ENCODE measurements around the gene DAB1.

DAB1 gene

DNA sequence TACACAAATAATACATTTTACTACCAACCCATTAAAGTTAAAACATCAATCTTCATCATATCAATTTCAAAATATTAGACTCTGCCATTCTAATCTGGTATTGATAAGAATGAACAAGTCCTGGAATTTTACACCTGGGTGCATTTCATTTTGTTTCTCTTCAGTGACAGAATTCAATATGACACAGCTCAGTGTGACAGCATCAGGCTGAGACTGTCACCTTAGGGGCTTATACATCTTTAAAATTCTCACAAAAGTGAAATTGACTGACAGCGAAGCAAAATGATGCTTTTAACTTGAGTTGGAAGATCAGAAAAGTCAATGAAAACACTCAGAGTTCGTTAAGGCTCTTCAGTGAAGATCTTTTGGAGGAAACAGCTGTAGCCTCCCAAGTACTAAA, 213.0 kb downstream of the DAB1 start:
- DNase-seq: no peak

DNA sequence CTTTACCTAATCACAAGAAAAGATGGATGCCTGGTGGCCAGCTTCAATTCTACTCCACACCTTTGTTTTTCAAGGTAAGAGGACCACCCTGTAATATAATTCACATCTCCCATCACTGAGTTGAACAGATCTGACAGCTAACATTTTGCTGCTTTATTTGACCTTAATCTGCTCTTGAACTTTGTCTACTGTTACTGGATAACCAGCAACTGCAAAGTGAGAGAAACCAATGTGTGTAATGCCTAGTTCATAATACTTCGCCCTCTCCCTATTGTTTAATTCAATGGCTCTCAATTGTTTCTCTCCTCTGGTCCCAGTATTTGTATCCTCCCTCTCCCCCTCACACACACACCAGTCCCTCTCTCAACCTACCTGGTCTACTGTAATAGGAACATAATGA, 214.4 kb downstream of the DAB1 start:
- DNase-seq: no peak

DNA sequence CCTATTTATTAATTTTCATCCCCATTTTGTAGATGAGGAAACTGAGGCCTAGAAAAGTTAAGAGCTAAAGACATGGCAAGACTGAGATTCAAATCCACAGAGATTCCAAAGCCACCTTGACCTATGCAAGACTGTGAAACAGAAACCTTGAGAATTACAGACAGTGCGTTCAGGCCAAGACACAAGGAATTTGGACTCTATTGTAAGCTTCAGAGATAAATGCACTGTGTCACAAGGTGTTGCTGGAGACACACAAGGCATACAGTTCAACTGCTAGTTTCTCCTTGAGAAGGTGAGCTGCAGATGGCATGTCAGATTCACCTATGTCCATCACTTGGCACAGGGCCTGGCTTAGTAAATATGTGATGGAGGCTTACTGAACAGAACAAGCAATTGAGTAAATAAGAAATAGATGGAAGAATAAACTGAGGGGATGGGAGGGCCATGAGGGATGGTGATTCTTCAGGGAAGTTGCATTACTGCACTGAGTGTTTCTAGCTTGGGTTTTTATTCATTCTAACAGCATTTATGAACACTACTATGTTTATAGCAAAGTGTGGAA, 215.0 kb downstream of the DAB1 start:
- no peak for DNase-seq

DNA sequence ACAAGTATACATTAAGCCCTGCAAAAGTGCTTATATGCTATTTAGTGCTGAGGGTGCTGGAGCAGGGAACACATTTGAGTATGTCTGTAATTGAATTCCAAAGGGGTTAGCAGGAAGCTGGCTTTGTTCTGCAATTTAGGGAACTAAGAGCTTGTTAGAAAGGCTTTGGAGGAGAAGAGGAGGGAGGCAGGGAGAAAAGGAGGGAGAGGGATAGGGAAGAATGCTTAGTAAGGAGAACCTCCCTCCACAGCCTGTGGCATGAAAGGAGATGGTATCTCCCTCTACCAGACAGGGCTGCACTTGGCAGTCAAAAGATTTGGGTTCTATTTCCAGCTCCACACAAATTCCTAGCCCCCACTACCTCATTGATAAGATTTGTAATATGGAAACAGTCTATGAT, 217.8 kb downstream of the DAB1 start:
- no peak for DNase-seq

DNA sequence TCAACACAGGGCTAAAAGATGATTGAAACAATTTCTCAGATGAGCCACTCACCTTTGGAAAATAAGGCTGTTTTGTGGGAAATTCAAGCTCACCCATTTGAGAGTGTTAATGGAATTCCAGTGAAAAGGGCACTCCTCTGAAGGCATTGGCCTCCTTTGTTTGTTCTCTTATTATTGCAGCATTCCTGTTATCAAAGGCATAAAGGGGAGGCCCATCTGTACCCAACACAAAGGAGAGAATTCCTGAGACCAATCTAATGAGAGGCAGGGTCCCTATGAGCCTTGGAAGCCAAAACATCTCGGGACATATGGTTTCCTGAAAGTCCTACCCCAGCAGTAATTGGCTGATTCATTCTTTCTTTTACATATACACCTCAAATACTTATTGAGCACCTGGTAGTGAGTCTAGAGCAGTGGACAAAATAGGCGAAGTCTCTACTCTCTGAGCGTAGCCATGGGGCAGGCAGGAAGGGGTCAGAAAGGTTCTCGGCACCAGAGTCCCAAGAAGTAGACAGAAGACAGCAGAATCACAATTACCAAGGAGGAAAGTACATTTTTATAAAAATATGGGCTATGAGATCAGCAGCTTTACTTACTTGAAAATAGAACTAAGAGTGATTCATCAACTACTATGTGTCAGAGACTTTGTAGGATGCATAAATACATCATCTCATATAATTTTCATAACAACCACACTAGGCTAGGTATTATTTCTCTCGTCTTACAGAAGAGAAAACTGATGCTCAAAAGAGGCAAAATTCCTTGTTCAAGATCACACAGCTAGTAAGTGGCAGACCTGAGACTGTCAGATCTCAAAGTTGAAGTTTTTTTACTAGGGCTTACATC, 218.7 kb downstream of the DAB1 start:
- no peak for DNase-seq

DNA sequence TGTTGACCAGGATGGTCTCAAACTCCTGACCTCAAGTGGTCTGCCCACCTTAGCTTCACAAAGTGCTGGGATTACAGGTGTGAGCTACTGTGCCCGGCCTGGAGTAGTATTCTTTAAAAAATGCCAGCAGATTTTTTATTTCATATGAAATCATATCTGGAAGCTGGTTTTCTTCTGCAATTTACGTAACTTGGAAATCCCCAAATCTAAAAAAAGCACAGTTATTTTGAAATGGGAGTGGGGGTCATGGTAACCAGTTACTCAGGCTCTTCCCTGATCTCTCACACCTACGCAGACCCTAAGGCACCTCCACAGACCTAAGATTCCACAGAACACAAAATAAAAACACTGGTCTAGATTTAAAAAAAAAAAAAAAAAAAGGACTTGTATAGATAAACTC, 219.8 kb downstream of the DAB1 start:
- no peak for DNase-seq

DNA sequence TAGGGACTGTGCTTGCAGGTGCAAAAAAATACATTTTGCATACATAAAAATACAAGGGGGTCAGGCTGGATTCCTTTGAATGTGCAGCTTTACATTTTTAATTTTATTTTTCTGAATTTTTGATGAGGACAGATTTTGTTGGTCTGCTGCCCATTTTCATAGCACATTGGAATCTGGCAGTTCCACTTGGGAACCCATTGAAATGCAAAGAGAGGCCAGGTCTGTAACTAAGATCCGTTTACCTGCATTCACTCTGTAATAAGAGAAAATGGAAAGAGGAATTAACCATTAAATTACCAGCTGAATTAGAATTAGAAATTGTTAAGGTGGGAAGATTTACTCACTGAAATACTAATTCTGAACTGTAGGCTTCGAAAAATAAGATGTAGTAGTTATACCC, 221.6 kb downstream of the DAB1 start:
- DNase-seq: no peak

DNA sequence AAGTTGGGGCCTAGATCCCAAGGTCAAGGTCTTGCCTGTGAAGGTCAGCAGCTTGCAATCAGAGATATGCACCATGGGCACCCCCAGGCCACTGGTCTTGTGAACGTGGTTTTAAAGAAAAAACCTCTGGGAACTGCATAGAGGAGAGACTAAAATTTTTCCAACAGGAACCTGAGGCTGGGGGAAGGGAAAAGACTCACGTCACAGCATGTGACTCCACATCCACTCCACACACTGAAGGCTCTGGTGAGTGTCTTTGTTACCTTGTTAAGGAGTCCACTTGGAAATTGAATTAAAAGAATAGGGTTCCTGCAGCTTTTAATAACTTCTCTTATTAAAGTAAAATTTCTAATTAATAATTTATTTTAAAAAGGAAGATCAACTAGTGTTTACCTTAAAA, 224.9 kb downstream of the DAB1 start:
- DNase-seq: no peak

DNA sequence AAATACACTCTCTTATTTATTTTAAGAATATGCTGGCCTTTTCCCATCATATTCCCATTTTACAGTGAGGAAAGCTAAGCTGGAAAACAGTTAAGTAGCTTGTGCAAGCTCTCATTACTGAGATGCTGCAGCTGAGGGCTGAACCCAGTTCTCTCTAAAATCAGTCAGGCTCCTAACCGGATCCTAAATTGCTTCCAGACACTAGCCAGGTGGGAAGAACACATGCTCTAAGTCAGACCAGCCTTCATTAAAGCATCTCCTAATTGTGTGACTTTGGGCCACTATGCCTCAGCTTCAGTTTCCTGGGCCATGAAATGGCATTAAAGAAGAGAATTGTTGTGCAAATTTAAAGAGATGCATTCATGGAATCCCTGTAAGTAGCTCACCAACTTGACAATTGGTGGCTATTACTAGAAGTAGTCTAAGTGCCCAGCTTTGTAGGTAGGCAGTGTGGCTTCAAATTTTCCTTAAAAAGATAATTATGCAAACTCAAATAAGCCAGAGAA, 228.4 kb downstream of the DAB1 start:
- DNase-seq: no peak

DNA sequence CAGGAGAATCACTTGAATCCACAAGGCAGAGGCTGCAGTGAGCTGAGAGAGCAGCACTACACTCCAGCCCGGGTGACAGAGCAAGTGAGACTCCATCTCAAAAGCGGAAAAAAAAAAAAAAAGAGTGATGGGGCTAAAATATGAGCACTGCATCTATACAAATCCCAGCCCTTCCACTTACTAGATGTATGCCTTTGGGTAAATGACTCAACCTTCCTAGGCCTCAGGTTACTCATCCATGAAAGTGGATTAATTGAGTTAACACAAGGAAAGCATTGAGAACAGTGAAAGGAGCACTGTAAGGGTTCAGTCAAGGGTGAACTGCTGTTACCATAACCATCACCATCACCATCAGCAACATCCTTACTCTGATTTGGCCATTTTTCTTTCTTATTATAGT, 231.6 kb downstream of the DAB1 start:
- DNase-seq: no peak

DNA sequence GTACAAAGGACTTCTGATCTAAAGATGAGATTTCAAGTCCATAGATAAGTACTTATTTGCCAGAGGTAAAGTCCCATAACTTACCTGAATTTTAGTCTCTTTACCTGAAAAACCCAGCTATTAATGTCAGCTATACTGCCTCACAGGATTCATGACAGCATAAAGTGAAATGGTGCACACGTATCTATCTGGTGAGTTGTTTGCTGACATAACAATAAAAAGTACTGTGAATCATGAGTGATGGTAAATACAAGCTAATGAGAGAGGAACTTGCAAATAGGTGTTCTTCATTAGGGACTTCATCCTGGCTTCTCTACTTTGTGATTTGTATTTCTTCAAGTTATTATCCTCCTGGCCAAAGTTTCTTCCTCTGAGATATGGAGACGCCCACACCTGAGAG, 233.0 kb downstream of the DAB1 start:
- no peak for DNase-seq

DNA sequence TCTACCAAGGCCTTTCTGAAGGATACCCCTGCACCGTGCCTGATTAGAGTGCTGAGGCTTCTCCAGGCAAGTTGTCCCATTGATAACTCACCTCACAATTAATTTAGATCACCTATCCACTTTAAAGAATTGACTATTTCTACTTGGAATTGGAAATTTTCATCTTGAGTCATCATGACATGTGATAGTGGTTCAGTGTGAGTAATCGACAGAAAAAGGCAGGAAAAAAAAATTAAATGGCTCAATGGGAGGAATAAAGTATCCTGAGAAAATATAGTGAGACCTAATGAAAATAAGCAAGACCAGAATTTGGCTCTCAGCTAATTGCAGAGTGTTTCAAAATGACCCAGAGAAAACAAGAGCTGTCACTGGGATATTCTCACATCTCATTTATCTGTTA, 235.7 kb downstream of the DAB1 start:
- no peak for DNase-seq

DNA sequence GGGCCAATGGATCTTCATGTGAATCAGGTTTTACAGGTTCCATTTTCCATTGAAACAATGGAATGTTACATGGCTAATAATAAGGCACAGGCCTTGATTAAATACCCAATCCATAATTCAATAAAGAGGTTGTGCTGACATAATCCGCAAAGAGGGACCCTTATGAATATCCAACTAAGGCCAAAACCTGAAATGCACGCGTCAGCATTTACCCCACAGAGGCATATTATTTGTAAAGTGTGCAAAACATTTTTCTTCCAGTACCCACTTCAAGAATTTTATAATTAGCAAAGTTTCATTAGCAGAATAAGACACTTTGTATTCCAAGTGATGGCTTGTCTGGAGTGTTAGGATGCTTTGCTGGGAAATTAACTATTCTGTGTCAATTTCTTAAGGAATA, 237.4 kb downstream of the DAB1 start:
- DNase-seq: no peak

DNA sequence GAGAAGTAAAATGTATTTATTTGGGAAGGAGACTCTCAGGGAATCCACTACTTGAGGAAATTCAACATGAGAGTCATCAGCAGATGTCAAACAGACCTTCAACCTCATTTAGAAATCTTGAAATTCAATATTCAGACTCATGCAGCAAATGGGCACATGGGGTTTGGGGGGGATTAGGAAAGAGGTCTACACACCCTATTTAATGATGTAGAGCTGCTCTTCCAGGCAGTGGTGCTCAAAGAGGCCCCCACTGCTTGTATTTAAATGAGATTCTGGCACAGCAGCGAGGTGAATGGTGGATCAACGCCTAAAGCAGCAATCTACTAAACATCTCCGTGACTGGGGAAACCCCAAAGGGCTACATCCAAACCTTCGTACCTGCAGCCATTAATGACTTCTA, 244.9 kb downstream of the DAB1 start:
- no peak for DNase-seq

DNA sequence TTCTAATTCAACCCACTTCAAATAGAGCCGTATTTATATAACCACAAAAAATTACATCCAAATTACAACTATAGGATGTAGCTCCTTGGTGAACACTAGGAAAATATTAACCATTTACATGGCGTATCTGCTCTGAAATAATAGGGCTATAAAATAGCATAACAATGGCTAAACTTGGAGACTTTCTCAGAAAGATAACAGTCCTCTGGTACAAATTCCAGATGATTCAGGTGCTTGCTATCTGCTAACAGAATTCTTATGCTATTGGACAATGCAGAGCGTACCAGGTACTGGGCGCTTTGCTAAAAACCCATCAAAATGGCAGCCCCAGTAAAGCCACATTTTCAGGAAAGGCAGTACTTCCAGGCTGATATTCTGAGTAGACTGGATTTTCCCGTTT, 248.4 kb downstream of the DAB1 start:
- DNase-seq: no peak

DNA sequence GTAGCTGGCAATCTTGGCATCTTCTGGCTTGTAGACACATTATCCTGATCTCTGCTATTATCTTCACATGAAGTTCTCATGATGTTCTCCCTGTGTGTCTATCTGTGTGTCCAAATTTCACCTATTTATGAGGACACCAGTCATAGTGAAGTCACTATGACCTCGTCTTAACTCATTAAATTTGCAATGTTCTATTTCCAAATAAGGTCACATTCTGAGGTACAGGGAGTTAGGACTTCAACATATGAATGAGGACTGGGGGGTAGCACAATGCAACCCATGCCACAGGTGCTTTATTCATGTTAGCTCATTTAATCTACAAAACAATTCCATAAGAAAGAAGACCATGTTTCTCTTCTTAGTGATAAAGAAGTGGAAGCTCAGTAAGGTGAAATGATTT, 251.8 kb downstream of the DAB1 start:
- no peak for DNase-seq

DNA sequence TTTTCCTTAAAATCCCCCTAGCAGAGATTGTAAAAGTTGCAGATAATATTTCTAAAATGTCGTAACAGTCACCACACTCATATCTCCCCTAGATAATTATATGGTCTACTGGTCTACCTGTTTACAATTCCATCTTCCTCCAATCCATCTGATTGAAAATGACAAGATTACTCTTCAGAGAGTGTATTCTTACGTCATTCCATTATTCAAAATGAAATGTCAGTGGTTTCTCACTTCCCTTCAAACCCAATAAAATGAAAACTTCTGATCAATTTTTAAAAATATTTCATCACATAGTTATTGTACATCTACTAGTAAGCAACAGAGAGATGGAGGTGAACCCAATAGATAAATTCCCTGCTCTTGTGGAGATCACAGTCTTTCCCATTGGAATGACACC, 255.9 kb downstream of the DAB1 start:
- DNase-seq: no peak

DNA sequence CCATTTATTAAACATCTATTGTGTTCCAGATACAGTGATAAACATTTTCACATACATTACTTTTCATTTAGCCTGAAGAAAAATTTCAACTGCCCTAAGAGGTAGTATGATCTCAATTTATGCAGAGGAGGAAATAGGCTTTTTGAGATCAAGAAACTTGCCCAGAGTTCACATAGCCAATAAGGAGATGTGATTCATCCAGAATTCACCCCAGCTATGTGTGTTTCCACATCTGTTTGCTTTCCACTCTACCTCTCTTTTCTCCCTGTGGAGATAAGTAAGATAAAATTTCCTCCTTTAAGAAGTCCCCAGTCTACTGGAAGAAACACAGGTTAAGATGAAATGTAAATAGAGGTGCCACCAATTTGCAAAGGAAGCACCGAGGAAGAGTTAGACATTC, 258.3 kb downstream of the DAB1 start:
- no peak for DNase-seq

DNA sequence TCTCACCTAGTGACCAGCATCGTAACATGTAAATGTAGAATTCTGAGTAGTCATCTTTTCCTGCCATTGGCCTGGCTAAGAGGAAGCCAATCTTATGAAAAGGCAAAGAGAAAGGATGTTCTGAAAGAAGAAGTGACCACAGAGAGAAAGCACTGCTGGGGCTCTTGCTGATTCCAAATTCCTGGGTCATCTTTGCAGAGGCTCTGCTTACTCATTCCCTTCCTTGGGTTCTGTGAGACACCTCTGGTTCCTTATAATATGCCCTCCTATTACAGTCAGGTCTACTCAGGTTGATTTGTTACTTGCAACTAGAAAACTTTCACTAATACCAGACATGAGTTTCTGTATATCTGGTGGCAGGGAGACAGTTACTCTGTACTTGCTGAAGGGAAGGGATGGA, 259.3 kb downstream of the DAB1 start:
- DNase-seq: no peak

DNA sequence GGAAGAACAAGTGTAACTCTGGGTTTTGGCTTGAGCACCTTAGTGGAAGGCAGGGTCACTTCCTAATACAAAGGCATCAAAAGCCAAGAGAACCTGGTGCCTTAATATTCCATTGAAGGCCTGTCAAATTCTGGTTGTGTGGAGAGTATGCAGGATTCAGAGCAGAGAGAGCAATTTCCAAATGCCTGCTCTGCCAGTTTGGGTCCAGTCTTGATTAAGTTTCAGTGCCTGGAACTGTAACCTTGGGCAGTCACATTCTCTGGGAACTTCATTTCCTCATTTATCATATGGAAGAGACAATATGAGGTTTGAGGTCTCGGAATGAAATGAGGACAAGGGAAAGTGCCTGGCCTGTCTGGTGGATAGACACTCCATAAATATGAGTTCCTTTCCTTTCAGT, 260.1 kb downstream of the DAB1 start:
- no peak for DNase-seq

DNA sequence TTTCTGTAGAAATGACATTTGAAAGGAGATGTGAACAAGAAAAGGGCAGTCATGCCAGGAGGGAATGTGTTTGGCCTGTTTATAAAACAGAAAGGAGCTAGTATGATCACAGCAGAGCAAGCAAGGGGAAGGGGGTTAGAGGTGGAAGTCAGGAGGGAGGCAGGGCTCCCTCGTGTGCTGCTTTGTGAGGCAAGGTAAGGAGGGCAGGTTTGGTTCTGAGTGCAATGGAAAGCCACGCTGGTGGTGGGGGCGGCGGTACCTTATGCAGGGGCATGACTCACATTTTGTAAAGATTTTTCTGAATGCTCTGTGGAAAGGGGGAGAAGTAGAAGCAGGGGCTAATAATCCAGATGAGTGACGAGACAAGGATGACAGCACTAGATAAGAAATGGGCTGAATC, 260.5 kb downstream of the DAB1 start:
- no peak for DNase-seq

DNA sequence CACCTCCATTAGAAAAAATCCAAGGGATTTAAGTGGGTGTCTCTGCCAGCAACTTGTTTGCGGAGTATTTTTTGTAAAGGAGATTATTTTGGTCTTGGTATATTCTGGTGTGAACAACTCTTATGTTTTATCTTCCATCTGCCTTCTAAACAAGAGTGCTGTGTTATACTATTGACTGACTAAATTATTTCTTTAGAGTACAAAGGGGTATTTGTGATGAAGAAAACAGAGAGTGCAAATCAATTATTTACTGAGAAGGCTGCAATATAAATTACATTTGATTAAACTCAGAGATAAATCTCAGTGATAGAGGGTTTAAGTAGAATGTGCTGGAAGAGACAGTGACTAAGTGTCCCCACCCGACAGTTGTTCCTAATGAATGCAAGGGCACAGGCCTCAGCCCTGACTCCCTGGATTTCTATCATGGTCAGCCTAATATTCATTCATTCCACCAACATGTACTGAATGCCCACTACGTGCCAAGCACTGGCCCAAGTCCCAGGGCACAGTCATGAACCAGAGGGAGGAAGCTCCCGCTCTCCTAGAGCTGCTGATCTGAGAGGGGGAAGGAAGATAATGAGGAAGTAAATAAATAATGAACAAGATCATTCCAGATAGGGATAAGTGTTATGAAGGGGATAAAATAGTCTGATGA, 261.1 kb downstream of the DAB1 start:
- no peak for DNase-seq

DNA sequence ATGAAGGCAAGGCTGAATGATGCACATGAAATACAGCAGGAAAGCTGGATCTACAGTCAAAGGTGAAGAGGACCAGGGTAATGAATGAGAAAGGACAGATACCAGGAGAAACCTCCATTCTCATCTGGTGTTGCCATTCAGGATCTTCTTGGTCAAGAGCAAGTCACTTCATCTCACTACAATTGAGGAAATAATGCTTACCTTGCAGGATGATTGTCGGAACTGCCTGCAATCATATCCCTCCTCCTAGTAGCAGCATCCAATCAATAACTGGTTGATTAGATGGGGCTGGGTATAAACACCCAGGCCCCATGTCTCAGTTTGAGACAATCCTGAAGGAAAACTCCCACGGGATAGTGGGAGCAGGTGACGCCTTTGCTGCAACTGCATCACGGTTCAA, 263.3 kb downstream of the DAB1 start:
- DNase-seq: no peak

DNA sequence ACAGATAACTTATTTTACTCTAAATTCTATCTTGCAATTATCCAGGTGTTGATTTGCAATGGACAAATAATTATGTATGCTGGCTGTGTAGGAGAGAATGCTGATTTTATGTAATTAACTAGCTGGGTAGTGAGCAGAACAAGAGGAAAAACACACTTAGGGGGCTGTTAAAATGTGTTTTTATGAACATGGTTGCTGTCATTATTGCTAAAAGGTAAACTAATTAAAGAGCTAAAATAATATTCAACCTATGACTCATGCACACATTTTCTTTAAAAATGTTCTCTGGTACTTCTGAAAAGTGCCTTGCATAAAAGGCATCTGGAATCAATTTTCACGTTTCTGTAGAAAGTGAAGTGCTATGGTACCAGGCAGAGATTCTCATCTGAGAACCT, 265.3 kb downstream of the DAB1 start:
- no peak for DNase-seq

All from NCI-H1048 (cell line).